ENCODE data around the gene TBC1D22A.

DNA sequence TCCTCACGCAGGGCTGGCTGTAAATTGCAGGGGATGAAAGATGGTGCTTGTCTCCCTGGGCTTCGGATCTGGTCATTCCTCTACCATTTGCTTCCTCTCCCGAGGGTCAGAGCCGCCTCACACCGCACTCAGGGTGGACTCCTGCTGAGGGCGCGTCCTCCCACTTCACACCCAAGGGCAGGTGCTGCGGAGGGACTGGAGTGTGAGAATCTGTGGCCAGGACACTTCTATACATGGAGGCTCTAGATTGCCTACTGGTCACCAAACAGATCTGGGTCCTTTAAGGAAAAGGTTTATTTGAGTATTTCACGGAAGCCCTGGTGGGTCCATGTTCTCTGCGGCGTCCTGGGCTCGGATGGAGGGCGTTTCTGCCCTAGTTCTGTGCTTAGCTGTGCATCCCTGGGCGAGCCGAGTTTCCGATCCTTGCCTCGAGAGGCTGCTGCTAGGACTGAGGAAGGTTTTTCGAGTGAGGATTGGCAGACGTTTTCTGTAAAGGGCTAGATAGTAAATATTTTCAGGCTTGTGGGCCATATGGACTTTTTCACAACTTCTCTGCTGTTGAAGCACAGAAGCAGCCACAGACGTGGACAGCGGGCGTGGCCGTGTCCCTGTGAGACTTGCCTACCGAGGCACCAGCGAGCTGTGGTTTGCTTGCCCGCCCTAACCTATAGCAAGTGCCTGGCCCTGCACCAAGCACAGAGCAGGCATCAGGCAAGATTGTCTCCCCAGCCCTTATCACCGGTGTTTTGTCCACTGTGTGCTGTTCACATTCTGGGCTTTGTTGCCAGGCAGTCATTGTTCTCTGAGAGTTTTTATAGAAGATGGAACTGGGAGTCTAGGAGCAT, 279.0 kb downstream of the TBC1D22A start:
- TF ChIP-seq POLR2A (IDR thresholded peaks at IDR 0.05): no peak
- no peak for TF ChIP-seq EP300 (IDR thresholded peaks at IDR 0.05)
- TF ChIP-seq, protein P1, sequence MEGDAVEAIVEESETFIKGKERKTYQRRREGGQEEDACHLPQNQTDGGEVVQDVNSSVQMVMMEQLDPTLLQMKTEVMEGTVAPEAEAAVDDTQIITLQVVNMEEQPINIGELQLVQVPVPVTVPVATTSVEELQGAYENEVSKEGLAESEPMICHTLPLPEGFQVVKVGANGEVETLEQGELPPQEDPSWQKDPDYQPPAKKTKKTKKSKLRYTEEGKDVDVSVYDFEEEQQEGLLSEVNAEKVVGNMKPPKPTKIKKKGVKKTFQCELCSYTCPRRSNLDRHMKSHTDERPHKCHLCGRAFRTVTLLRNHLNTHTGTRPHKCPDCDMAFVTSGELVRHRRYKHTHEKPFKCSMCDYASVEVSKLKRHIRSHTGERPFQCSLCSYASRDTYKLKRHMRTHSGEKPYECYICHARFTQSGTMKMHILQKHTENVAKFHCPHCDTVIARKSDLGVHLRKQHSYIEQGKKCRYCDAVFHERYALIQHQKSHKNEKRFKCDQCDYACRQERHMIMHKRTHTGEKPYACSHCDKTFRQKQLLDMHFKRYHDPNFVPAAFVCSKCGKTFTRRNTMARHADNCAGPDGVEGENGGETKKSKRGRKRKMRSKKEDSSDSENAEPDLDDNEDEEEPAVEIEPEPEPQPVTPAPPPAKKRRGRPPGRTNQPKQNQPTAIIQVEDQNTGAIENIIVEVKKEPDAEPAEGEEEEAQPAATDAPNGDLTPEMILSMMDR (IDR thresholded peaks at IDR 0.05): no peak
- TF ChIP-seq POLR2AphosphoS5 (IDR thresholded peaks at IDR 0.05): no peak

Data from upper lobe of left lung (tissue), 4 donors.